ENCODE data around the gene SCLY.

DNA sequence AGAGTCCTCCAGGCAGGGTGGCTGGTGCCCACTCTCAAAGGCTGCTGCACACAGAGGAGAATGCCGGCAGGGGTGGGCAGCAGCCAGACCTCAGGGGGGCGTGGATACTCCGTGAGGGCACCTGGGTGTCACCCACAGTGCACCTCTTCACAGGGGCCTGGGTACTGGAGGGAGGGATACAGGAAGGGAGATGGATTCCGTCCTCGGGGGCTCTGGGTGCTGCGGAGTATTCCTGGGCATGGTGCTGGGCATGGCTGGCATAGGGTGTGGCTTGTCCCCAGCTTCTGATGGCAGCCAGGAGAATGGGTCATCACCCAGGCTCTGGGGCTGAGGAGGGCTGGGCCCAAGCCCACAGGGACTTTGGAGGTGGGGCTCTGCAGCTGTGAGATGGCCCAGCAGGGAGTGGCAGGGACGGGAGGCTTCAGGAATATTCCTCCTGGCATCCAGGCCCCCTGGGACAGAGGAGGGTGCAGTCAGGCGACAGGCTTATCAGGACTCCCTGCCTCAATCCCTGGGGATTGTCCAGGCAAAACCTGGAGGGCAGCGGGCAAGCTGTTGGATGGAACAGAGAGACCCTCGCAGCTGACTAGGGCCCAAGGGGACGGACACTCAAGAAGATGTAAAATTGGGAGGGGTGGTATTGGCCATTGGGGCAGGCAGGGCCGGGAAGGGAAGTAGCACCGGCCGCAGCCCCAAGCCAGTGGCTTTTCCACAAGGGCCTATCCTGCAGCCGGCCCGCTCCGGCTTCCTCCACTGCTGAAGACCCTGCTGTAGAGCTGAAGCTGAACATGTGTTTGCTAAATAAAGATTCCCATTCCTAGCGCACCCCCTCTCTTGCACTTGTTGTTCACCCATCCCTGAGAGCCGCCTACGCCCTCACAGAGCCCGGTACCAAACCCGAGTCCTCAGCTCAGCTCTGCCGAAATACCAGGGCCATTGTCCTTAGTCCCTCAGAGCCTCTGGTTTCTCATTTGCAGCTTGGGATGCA lies 72.0 kb downstream of the SCLY start:
- TF ChIP-seq, protein P1, sequence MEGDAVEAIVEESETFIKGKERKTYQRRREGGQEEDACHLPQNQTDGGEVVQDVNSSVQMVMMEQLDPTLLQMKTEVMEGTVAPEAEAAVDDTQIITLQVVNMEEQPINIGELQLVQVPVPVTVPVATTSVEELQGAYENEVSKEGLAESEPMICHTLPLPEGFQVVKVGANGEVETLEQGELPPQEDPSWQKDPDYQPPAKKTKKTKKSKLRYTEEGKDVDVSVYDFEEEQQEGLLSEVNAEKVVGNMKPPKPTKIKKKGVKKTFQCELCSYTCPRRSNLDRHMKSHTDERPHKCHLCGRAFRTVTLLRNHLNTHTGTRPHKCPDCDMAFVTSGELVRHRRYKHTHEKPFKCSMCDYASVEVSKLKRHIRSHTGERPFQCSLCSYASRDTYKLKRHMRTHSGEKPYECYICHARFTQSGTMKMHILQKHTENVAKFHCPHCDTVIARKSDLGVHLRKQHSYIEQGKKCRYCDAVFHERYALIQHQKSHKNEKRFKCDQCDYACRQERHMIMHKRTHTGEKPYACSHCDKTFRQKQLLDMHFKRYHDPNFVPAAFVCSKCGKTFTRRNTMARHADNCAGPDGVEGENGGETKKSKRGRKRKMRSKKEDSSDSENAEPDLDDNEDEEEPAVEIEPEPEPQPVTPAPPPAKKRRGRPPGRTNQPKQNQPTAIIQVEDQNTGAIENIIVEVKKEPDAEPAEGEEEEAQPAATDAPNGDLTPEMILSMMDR (conservative IDR thresholded peaks at IDR 0.05; ENCODE audit: low read length): no peak
- TF ChIP-seq EZH2phosphoT487 (IDR thresholded peaks at IDR 0.05; ENCODE audit: borderline replicate concordance): no peak
